GF-D8 (cell line): ENCODE data around the gene CRELD2.

Experiments used
- DNase-seq: peaks from one replicate; lab custom pipeline; 2025; lab: John Stamatoyannopoulos, UW

CRELD2 gene

GRCh38 chr22:49917974-49918910 is at the start of gene CRELD2, which contains the start of gene ALG12:
Gene CRELD2 (plus strand): TSS chr22:49918634. CDS start chr22:49918770, 136 bp downstream.
Gene ALG12 (minus strand): TSS chr22:49918438. CDS start chr22:49913765, 4,673 bp downstream.
- peak; percentile 84 for DNase-seq

GRCh38 chr22:49869086-49869830 is 49.2 kb upstream of the CRELD2 start:
- DNase-seq: no peak

- no peak for DNase-seq
Measured at GRCh38 chr22:49869845-49870712, 48.4 kb upstream of the CRELD2 start.

- DNase-seq: no peak
Measured at GRCh38 chr22:49871482-49871881, 47.0 kb upstream of the CRELD2 start.

GRCh38 chr22:49872347-49872746 is 46.1 kb upstream of the CRELD2 start:
- DNase-seq: no peak

- no peak for DNase-seq
Measured at GRCh38 chr22:49873228-49873940, 45.0 kb upstream of the CRELD2 start.

- no peak for DNase-seq
Measured at GRCh38 chr22:49877642-49878041, 40.8 kb upstream of the CRELD2 start.

GRCh38 chr22:49878206-49878605 is 40.2 kb upstream of the CRELD2 start:
- DNase-seq: no peak

- no peak for DNase-seq
Measured at GRCh38 chr22:49879871-49880270, 38.6 kb upstream of the CRELD2 start.

- DNase-seq: no peak
Measured at GRCh38 chr22:49880281-49880680, 38.2 kb upstream of the CRELD2 start.

GRCh38 chr22:49881856-49882255 is 36.6 kb upstream of the CRELD2 start:
- no peak for DNase-seq

- DNase-seq: no peak
Measured at GRCh38 chr22:49882519-49883293, 35.7 kb upstream of the CRELD2 start.

- no peak for DNase-seq
Measured at GRCh38 chr22:49883294-49883640, 35.2 kb upstream of the CRELD2 start.

- no peak for DNase-seq
Measured at GRCh38 chr22:49884075-49884474, 34.4 kb upstream of the CRELD2 start.

- DNase-seq: no peak
Measured at GRCh38 chr22:49884503-49885260, 33.8 kb upstream of the CRELD2 start.

GRCh38 chr22:49885281-49885680 is 33.2 kb upstream of the CRELD2 start:
- DNase-seq: no peak

GRCh38 chr22:49885881-49886280 is 32.6 kb upstream of the CRELD2 start:
- DNase-seq: no peak

GRCh38 chr22:49886346-49887063 is 31.9 kb upstream of the CRELD2 start:
- DNase-seq: no peak

GRCh38 chr22:49887064-49887451 is 31.4 kb upstream of the CRELD2 start:
- DNase-seq: no peak
